ENCODE data around the gene NUDT9.

GRCh38 chr4:87382116-87382515 lies 40.3 kb upstream of the NUDT9 start:
- TF ChIP-seq CTCF (IDR thresholded peaks at IDR 0.05) (no peak), POLR2A (IDR thresholded peaks at IDR 0.05) (no peak), POLR2AphosphoS5 (IDR thresholded peaks at IDR 0.05) (no peak)

Measured in prostate gland (tissue), 2 donors.